ENCODE results near the gene HACD2. TPM values are rescaled to one million over a fixed set of nuclear protein-coding genes. Genes with fewer than 3 reads are reported as not detected.

The HACD2 gene
- total RNA-seq, 1 experiment from 2014 or later = 27.4 TPM

DNA sequence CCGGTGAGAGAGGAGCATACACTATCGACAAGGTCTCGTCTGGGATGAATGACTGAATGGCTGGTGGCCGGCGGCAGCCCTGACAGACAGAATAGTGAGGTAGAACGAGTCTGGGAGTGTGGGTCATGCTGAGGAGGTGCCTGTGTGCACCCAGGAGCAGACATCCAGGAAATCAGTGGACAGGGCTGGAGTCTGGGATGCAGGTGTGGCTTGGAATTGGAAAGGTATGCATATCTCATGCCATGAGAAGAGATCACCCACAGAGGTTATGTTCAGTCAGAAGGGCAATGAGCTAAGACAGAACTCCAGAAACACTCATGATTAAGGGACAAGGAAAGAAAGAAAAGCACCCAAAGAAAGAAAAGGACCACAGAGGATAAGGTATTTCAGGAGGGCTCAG, 20.8 kb downstream of the HACD2 start:
- no peak overlapping the region for H3K4ac ChIP-seq (ENCODE audit: low read depth, low read length)
- no peaks in the 10 kb centered on the region for H3K9me3 ChIP-seq (ENCODE audit: control insufficient read depth, low read depth, low read length)
- no peak overlapping the region for H3K27ac ChIP-seq (ENCODE audit: insufficient read length, low read depth, low read length)
- no peak overlapping the region for H2BK15ac ChIP-seq (ENCODE audit: low read depth, low read length)
- H3K18ac ChIP-seq (ENCODE audit: insufficient read length, low read depth, low read length) = no peak overlapping the region
- H4K20me1 ChIP-seq (ENCODE audit: control insufficient read depth, insufficient read depth, insufficient read length) = no peaks in the 10 kb centered on the region
- H2BK20ac ChIP-seq (ENCODE audit: low read depth, low read length, poor library complexity, severe bottlenecking) = no peak overlapping the region
- H3K4me1 ChIP-seq (ENCODE audit: insufficient read depth, low read length) = no peaks in the 10 kb centered on the region
- H3K9me3 Mint-ChIP-seq = no peaks in the 10 kb centered on the region
- no peak overlapping the region for H3K4me2 ChIP-seq (ENCODE audit: insufficient read depth, insufficient read length, low read length)
- no peak overlapping the region for H3K9ac ChIP-seq (ENCODE audit: extremely low read depth, insufficient read length, low read length)
- H2BK5ac ChIP-seq (ENCODE audit: insufficient read length, low read length) = no peak overlapping the region
- no peak overlapping the region for H2AFZ ChIP-seq (ENCODE audit: low read length)
- H4K8ac ChIP-seq (replicated peaks; ENCODE audit: insufficient read length, low read depth, low read length) = no peak overlapping the region
- H3K27ac Mint-ChIP-seq = peak overlapping the region in 1 of 3 experiments; percentile 49; a peak in 2 of 7 replicates
- no peak overlapping the region for H4K91ac ChIP-seq (ENCODE audit: insufficient read length, low read depth, low read length)
- no peaks in the 10 kb centered on the region for H3K27me3 Mint-ChIP-seq (ENCODE audit: low read depth)
- no peak overlapping the region for H3K56ac ChIP-seq (ENCODE audit: insufficient read length, low read depth, low read length)
- peaks cover 6 to 7% of the 10 kb centered on the region in 2 experiments; a peak in 1 of 4 replicates for H3K4me1 Mint-ChIP-seq
- no peak overlapping the region for H3K4me3 Mint-ChIP-seq
- H3T11ph ChIP-seq (ENCODE audit: low read length) = no peak overlapping the region
- DNase-seq = no peak
- H2BK12ac ChIP-seq (ENCODE audit: insufficient read length, low read depth, low read length) = no peak overlapping the region
- H3K36me3 Mint-ChIP-seq (ENCODE audit: insufficient read depth in 1 of 3, low read depth in 3 of 3) = peaks cover 0 to 13% (median 10%) of the 10 kb centered on the region in 3 experiments; a peak in 3 of 7 replicates
- no peak overlapping the region for H3K23ac ChIP-seq (ENCODE audit: insufficient read length, low read depth, low read length)
- TF ChIP-seq, protein P1, sequence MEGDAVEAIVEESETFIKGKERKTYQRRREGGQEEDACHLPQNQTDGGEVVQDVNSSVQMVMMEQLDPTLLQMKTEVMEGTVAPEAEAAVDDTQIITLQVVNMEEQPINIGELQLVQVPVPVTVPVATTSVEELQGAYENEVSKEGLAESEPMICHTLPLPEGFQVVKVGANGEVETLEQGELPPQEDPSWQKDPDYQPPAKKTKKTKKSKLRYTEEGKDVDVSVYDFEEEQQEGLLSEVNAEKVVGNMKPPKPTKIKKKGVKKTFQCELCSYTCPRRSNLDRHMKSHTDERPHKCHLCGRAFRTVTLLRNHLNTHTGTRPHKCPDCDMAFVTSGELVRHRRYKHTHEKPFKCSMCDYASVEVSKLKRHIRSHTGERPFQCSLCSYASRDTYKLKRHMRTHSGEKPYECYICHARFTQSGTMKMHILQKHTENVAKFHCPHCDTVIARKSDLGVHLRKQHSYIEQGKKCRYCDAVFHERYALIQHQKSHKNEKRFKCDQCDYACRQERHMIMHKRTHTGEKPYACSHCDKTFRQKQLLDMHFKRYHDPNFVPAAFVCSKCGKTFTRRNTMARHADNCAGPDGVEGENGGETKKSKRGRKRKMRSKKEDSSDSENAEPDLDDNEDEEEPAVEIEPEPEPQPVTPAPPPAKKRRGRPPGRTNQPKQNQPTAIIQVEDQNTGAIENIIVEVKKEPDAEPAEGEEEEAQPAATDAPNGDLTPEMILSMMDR (conservative IDR thresholded peaks at IDR 0.05) = no peak
- H3K27me3 ChIP-seq (ENCODE audit: insufficient read depth, low read length) = no peaks in the 10 kb centered on the region
- no peaks in the 10 kb centered on the region for H3K79me1 ChIP-seq (ENCODE audit: insufficient read depth, low read depth, low read length, poor library complexity, severe bottlenecking)
- H2BK120ac ChIP-seq (ENCODE audit: low read depth, low read length, poor library complexity, severe bottlenecking) = no peak overlapping the region
- H3K14ac ChIP-seq (ENCODE audit: insufficient read depth, low read length) = no peak overlapping the region
- H3K79me2 ChIP-seq (ENCODE audit: insufficient read depth, low read length) = no peaks in the 10 kb centered on the region
- no CpG with 5 or more reads among the region's 6 CpGs for WGBS (ENCODE audit: extremely low coverage, insufficient read length, low lambda C conversion rate)
- no peaks in the 10 kb centered on the region for H3K23me2 ChIP-seq (ENCODE audit: insufficient read length, low read depth, low read length, poor library complexity, severe bottlenecking)
- H4K5ac ChIP-seq (ENCODE audit: insufficient read length, low read depth, low read length) = no peak overlapping the region
- no peak overlapping the region for H2AK5ac ChIP-seq (ENCODE audit: insufficient read length, low read length)

All from H9 (cell line).